ENCODE data around the gene MCTP2.
A peak's percentile ranks its signal among the peaks of the same experiment; 100 is the strongest.

MCTP2 gene

GRCh38 chr15:94306700-94307650 is 75.6 kb downstream of the MCTP2 start:
- no peak for DNase-seq

DNA sequence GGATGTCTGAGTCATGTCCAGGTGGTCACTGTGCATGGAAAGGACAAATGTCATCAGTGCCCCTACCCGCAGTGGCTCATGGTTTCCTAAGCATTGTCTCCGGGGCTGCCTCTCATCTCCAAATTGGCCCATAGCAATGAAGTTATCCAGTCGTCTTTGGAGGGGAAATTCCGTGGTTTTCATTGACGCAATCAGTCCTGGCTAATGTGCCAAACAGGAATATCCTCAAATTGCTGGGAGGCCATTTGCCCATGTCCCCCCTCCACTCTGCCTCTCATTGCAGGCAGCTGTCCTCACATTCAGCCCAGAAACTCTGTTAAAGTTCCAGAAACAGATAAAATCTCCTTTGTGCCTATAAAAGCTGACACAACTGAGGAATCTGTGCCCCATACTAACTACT is 81.6 kb downstream of the MCTP2 start:
- no peak for DNase-seq

- no peak for DNase-seq
Observed at GRCh38 chr15:94314639-94315038, 83.3 kb downstream of the MCTP2 start.

- no peak for DNase-seq
Observed at GRCh38 chr15:94317211-94317610, 85.8 kb downstream of the MCTP2 start.

GRCh38 chr15:94322141-94322540 is 90.8 kb downstream of the MCTP2 start:
- DNase-seq: no peak

DNA sequence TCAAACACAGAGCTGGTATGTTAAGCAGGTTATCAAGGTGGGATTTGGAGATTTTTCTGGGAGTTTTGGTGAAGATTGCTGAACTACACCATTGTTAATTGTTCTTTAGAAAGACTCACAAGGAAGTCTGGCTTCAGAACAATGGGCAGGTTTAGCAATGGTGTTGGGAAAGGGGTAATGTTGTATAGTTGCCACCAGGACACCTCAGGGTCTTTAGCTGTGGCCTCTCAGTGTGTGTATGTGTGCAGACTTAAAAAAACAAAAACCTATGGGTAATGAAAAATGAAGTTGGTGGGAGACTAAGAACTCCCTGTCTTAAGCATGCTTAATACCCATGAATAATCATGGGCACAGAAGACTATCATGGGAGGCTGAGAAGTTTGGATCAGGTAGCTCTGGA is 91.7 kb downstream of the MCTP2 start:
- DNase-seq: no peak

GRCh38 chr15:94324117-94324826 is 92.9 kb downstream of the MCTP2 start:
- peak; percentile 62 for DNase-seq

GRCh38 chr15:94324835-94325767 is 93.7 kb downstream of the MCTP2 start:
- peak; percentile 38 for DNase-seq

- DNase-seq: peak; percentile 75
Observed at GRCh38 chr15:94327356-94327936, 96.1 kb downstream of the MCTP2 start.

DNA sequence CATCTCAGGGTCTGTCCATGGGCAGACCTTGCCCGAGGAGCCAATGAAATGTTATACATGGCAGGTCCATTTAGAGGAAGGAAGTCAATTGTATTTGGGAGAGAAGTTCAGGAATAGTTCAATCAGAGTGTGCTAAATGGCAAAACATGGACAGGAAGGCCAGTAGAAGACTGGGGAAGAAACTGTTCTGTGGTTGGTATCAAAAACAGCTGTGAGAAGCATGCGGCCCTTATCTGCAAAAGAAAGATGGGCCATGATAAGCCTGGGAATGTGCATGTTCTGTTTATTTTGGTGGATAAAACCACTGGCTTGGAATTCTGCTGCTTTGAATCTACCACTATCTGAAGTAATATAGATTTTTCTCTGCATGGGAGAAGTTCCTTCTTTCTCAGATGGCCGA is 100.4 kb downstream of the MCTP2 start:
- DNase-seq: no peak

GRCh38 chr15:94335616-94336015 is 104.3 kb downstream of the MCTP2 start:
- DNase-seq: no peak

DNA sequence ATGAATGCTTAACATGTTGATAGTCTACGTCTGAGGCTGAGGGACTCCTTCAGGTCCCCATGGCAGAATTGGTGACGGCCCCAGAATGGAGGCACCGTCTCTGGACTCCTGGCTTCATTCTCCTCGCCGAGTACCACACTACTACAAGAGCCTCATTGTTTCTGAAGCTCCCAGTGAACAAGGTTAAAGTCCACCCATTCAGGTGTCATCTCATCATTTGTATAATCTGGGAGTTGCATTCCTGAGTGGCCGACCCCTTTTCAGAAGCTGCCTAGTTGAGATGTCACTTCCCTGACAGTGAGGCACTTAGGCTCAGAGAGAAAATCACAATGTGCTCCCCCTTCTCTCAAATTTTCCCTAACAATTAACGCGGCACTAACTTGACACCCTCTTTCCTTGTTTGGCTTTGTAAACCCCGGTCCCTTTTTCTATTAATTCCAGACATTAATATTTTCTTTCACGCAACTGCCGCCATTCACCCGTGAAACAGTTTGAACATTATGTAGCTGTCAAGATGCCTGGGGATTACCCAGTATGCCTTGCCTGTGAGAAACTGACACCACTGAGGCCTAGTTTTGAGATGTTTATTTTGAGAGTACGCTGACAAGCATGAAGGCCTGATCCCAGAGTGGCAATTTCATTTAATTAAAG is 105.6 kb downstream of the MCTP2 start:
- no peak for DNase-seq

GRCh38 chr15:94338243-94338846 is 107.0 kb downstream of the MCTP2 start:
- DNase-seq: no peak

GRCh38 chr15:94346282-94346681 is 114.9 kb downstream of the MCTP2 start:
- peak; percentile 42 for DNase-seq

- peak; percentile 35 for DNase-seq
Observed at GRCh38 chr15:94348084-94348483, 116.7 kb downstream of the MCTP2 start.

- DNase-seq: no peak
Observed at GRCh38 chr15:94351031-94351535, 119.7 kb downstream of the MCTP2 start.

DNA sequence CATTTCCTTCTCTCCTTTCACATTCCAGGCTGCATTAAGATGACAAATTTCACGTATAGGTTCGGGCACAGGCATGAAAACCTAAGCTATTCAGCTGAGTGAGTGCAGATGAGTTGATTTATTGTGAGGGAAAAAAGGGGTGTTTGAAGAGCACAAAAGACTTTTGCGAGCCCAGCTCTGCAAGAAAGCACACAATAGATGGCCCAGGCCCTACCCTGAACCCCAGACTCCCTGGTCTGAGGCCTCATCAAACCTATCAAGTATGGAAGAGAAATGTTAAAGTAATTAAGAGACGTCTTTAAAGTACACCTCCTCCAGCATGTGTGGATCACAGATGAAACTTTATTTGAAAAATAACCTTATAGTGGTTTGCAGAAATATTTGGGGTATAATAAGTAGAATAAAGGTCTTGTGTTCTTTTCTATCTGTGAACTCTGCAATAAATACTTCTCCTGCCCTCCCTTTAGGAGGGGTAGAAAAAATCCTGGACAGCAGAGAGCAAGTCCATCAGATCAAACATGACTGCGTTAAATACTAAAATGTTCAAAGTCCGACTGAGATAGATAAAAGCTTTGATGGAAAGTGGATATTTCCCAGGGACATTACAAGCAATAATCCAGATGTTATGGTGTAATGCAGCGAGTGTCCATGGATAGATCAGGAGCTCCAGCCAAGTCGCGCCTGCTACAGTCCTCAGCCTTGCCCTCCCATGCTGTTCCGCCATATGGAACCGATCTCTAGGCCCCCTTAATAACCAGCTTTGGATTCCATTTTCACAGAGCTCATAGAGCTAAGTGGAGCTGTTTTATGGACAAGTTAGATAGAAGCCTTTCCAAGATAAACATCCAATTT is 121.5 kb downstream of the MCTP2 start:
- DNase-seq: no peak

GRCh38 chr15:94353488-94353820 is 122.1 kb downstream of the MCTP2 start:
- DNase-seq: no peak

GRCh38 chr15:94354655-94355054 is 123.3 kb downstream of the MCTP2 start:
- no peak for DNase-seq

GRCh38 chr15:94359716-94360115 is 128.4 kb downstream of the MCTP2 start:
- DNase-seq: no peak

All from NCI-H69 (cell line).